Measurements from ENCODE around the gene WTAP.

DNA sequence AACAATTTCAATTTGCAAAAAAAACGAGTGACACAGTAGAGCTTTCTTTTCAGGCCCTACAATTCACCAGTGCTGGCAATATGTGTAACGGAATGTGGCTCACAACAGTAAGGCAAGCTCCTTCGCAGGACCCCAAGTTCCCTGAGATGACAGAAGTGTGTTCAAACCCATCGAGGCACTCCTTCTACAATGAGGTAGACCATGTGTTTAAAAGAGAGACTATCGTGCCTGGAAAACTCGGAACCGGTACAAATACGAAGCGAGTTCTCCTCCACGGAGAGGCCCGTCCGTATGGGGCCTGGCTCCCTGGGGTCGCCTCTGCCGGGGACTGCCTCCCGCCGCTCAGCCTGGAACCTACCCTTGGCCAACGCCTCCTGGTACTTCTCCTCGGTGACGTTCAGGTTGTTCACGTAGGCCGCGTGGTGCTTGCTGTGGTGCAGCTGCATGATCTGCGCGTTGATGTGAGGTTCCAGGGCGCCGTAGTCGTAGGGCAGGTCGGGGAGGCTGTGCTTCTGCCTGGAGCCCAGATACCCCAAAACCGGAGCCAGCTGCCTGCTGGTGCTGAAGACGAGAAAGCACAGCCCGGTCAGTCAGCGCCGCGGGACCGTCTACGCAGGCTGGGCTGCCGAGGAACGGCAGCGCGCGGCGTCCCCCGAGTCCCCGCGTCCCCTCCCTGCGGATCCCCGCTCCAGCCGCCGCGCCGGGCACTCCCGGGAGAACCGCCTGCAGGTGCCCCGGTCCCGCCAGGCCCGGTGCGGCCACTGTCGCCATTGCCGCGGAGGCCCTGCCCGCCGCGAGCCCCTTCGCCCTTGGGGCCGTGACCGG, 34.8 kb upstream of the WTAP start:
- no peak for TF ChIP-seq POLR2A (IDR thresholded peaks at IDR 0.05)
- TF ChIP-seq, protein P1, sequence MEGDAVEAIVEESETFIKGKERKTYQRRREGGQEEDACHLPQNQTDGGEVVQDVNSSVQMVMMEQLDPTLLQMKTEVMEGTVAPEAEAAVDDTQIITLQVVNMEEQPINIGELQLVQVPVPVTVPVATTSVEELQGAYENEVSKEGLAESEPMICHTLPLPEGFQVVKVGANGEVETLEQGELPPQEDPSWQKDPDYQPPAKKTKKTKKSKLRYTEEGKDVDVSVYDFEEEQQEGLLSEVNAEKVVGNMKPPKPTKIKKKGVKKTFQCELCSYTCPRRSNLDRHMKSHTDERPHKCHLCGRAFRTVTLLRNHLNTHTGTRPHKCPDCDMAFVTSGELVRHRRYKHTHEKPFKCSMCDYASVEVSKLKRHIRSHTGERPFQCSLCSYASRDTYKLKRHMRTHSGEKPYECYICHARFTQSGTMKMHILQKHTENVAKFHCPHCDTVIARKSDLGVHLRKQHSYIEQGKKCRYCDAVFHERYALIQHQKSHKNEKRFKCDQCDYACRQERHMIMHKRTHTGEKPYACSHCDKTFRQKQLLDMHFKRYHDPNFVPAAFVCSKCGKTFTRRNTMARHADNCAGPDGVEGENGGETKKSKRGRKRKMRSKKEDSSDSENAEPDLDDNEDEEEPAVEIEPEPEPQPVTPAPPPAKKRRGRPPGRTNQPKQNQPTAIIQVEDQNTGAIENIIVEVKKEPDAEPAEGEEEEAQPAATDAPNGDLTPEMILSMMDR (IDR thresholded peaks at IDR 0.05), result no peak
- no peak for TF ChIP-seq EP300 (IDR thresholded peaks at IDR 0.05; ENCODE audit: low read depth)
- TF ChIP-seq POLR2AphosphoS5 (IDR thresholded peaks at IDR 0.05), result peak in 1 of 3 donors; percentile 17

Data from transverse colon (tissue), 4 donors.